ENCODE data around the gene EXOC2.

- TF ChIP-seq POLR2AphosphoS5 (IDR thresholded peaks at IDR 0.05) (no peak), POLR2A (IDR thresholded peaks at IDR 0.05) (no peak), EP300 (IDR thresholded peaks at IDR 0.05; ENCODE audit: low read depth) (no peak)
These were observed 225.3 kb downstream of the EXOC2 start for GRCh38 chr6:467671-468082.

Data from transverse colon (tissue), 3 donors.